BJ (cell line): Measurements from ENCODE around the gene TPGS2. TPM values are rescaled to one million over a fixed set of nuclear protein-coding genes. Genes with fewer than 3 reads are reported as not detected.
"Not testable (repeated sequence)": the region's sequence is repeated elsewhere in the genome, so short reads cannot be mapped to it uniquely, and the experiment has no call there.

Source experiments
- CTCF ChIA-PET: fragments of 350-600 bp; formaldehyde crosslinking; extraction: SDS; loops from one replicate; lab custom pipeline; 2021; ENCODE audit warnings: antibody characterized with exemption, inconsistent platforms; lab: Yijun Ruan, JAX
- POLR2A ChIA-PET: fragments of 300-600 bp; sonication (Branson Sonifier 250); formaldehyde crosslinking; extraction: SDS; loops from one replicate; lab custom pipeline; 2021; ENCODE audit warnings: antibody characterized with exemption; lab: Charles Lee
- DNase-seq: peaks from one replicate; pipeline ENCODE4 v3.0.0-alpha.2; 2011; ENCODE audit warnings: low read depth
- H3K27me3 ChIP-seq: 2 replicates; pipeline ENCODE4 v1.6.0; 2011; ENCODE audit warnings: low read length; ENCODE audit not compliant: control insufficient read depth, insufficient read depth
- H3K36me3 ChIP-seq: 2 replicates; pipeline ENCODE4 v1.5.1; 2011; ENCODE audit warnings: low read length; ENCODE audit not compliant: control insufficient read depth, insufficient read depth
- H3K4me3 ChIP-seq: 2 replicates; pipeline ENCODE4 v1.5.1; 2011; ENCODE audit warnings: low read depth, mild to moderate bottlenecking, control low read depth, low read length
- CTCF ChIP-seq: IDR thresholded peaks from 2 replicates; pipeline ENCODE4 v1.5.1; 2011; ENCODE audit warnings: low read depth, mild to moderate bottlenecking, control low read depth, inconsistent platforms, low read length, moderate library complexity; ENCODE audit not compliant: insufficient read depth
- polyA plus RNA-seq: library from polyadenylated mRNA; depleted of rRNA; stranded (reverse); fragments of >200 nt; gene quantifications from 2 replicates; pipeline ENCODE4 v1.2.3, GENCODE V29; 2011

TPGS2 gene
- polyA plus RNA-seq, 1 experiment = 287 TPM

GRCh38 chr18:36766836-36767235 is 62.0 kb downstream of the TPGS2 start:
- TF ChIP-seq CTCF = no peak
- CTCF ChIA-PET = interaction anchor here (0.7 kb wide), 1 partner anchor 9 kb away, joined by 3 read pairs; no protein-coding TSS in a partner anchor
- no peak overlapping the region for H3K4me3 ChIP-seq
- peaks cover 2% of the 10 kb centered on the region for H3K36me3 ChIP-seq
- POLR2A ChIA-PET = no interaction called here
- DNase-seq = no peak
- no peaks in the 10 kb centered on the region for H3K27me3 ChIP-seq

- H3K36me3 ChIP-seq, CTCF ChIA-PET, H3K27me3 ChIP-seq, H3K4me3 ChIP-seq, DNase-seq, POLR2A ChIA-PET: not testable (repeated sequence)
Measured at GRCh38 chr18:36762965-36763364, 65.8 kb downstream of the TPGS2 start.

GRCh38 chr18:36762074-36762473 is 66.7 kb downstream of the TPGS2 start:
- ChIA-PET CTCF (no interaction called here), POLR2A (no interaction called here)
- Histone ChIP-seq H3K4me3 (no peak overlapping the region), H3K27me3 (no peaks in the 10 kb centered on the region), H3K36me3 (peaks cover 6% of the 10 kb centered on the region)
- TF ChIP-seq CTCF = no peak
- DNase-seq = no peak

GRCh38 chr18:36761186-36761698 is 67.6 kb downstream of the TPGS2 start:
- no peak for TF ChIP-seq CTCF
- peaks cover 6% of the 10 kb centered on the region for H3K36me3 ChIP-seq
- H3K27me3 ChIP-seq = no peaks in the 10 kb centered on the region
- DNase-seq = no peak
- H3K4me3 ChIP-seq = no peak overlapping the region
- ChIA-PET CTCF (interaction anchor here (0.7 kb wide), 1 partner anchor 633 kb away, joined by 3 read pairs; no protein-coding TSS in a partner anchor), POLR2A (no interaction called here)

- no peak for DNase-seq
- POLR2A ChIA-PET = no interaction called here
- Histone ChIP-seq H3K27me3 (no peaks in the 10 kb centered on the region), H3K36me3 (peaks cover 6% of the 10 kb centered on the region), H3K4me3 (no peak overlapping the region)
- CTCF ChIA-PET = interaction anchor here (0.7 kb wide), 1 partner anchor 8 kb away, joined by 3 read pairs; no protein-coding TSS in a partner anchor
- no peak for TF ChIP-seq CTCF
Measured at GRCh38 chr18:36760598-36760997, 68.2 kb downstream of the TPGS2 start.
